Stimulated activated CD8-positive, alpha-beta memory T cell treated with anti-CD3 and anti-CD28 coated beads, Interleukin-15, amount 100 ng/mL, for 4 hours (primary cell): Measurements from ENCODE around the gene SAMM50.

Source experiments
- DNase-seq, 2 donors: peaks; one replicate each; pipeline ENCODE4 v3.0.0-alpha.2; 2020; ENCODE audit warnings: low read depth in 2 of 2

The SAMM50 gene

DNA sequence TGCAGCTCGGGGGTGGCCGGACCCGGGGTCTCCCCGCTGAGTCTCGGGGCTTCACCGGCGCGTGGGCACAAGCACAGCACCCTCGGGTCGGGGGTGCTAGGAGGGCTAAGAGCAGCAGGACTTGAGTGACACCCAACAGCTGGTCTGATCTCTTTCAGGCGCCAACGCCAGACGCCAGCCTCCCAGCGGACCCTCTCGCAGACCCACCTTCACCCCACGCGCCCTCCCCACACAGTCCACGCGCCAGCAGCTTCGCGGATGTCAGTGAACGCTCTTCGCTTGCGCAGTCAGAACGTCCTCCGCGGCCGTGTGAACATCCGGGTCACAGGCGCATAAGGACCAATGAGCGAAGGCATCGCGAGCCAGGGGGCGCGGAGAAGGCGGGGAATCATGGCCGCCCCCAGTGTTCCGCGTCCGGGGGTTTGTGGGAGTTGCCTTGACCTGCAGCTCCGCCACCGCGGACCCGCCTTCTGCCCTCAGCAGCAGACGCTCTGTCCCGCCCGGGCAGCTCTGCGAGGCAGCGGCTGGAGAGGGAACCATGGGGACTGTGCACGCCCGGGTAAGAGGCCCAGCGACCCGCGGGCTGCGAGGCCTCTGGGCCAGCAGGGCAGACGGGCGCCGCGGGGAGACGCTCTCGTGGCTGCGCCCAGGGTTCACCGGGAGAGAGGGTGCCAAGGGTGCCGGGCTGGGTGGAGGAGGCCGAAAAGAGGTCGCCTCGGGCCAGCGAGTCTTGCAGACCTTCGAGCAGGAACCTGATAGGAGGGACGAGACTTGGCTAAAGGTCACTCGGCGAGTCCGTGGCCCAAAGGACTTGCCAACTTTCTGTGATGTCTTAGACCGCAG, at the start of gene SAMM50:
SAMM50 (plus strand) TSS at position 403 of the 843 bp plus-strand sequence; CDS start at position 539, 136 bp downstream.
- peak; percentile 84 to 85 for DNase-seq

DNA sequence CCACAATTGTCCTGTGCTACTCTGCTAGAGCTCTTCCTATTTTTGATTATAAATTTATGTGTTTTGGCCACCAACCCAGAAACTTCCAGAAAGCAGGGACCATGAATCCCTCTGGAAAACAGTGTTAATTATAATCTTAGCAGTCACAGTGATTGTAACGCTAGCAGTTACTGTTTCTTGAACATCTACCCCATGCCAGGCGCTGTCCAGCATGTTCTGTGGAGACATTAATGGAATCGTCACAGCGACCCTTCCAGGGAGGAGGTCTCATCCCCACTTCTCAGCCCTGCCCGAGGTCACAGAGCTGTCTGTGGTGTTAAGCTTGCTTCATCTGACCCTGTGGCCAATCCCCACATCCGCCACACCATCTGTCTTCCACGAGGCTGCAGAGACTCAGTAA, 49.6 kb upstream of the SAMM50 start:
- DNase-seq, result no peak

- DNase-seq, result no peak
Observed at GRCh38 chr22:43909708-43910107, 45.5 kb upstream of the SAMM50 start.

DNA sequence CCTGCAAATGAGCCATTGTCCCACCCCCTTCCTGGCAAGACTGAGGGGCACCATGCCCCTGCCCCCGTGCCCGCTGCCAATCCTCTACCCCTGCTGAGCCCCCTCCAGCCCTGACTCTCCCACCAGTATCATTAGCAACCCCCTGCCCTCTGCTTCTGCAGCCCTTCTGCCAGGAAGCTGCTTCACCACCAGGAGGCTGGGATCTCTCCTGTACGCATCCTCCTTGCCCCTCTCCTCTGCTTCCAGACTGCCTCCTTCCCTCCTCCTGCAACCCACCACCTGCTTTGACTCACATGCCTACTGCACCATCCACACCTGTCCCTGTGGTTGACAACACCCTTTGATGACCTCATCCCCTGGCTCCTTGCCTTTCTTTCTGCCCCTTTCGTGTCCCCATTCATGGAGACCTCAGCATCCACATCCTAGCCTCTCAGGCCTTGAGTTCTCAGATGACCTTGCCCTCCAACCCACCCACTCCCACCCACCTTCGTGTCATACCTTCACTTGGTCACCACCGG, 45.0 kb upstream of the SAMM50 start:
- no peak for DNase-seq

DNA sequence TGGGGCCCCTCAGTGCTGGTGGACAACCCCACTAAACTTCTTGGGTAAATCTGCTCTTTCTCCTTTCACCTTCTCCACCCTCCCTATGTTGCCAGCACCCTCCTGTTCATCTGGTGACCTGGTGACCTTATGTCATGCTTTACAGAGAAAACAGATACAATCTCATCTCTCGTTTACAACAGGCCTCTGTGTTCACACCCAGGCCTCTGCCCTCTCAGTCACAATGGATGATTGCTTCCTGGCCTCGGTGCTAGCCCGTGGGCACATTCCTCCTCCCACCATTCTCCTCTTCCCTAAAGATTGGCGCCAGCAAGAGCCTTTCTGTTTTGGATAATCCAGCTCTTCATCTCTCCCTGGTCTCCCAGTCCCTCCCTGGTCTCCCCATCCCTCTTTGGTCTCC, 43.9 kb upstream of the SAMM50 start:
- no peak for DNase-seq

DNA sequence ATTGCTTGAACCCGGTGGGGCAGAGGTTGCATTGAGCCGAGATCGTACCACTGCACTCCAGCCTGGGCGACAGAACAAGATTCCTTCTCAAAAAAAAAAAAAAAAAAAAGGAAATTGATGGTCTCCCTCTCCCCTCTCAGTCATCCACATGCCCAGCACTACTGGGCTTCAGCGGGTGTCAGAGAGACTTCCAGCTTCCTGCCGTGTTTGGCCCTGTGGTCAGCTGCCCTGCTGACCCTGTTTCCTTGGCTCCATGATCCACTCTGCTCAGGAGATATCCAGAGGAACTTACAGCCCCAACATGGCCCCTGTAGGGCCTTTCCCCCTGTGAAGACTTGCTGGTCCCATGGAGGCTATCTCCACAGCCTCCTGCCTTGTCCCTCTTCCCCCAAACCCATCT, 37.7 kb upstream of the SAMM50 start:
- no peak for DNase-seq

- no peak for DNase-seq
Observed at GRCh38 chr22:43919106-43919973, 35.9 kb upstream of the SAMM50 start.

GRCh38 chr22:43921370-43921769, 33.9 kb upstream of the SAMM50 start:
- no peak for DNase-seq

- no peak for DNase-seq
Observed at GRCh38 chr22:43922123-43922522, 33.1 kb upstream of the SAMM50 start.

DNA sequence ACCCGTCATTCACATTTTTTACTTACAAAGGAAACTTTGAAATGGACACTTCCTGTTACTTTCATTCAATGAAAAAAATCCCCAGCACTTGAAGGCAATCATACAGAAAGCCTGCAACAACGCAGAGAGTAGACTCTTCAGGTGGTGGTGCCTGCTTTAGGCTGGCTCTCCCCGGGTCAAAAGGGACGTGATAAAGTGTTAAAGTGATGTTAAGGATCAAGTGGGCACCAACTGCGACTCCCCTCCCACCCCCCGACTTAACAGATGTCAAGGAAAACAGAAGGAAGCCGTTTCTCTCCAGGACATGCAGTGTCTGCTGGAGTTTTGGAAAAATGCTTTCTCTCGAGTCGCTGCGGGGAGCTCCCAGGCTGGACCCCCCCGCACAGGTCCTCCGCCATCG, 32.1 kb upstream of the SAMM50 start:
- DNase-seq, result no peak

DNA sequence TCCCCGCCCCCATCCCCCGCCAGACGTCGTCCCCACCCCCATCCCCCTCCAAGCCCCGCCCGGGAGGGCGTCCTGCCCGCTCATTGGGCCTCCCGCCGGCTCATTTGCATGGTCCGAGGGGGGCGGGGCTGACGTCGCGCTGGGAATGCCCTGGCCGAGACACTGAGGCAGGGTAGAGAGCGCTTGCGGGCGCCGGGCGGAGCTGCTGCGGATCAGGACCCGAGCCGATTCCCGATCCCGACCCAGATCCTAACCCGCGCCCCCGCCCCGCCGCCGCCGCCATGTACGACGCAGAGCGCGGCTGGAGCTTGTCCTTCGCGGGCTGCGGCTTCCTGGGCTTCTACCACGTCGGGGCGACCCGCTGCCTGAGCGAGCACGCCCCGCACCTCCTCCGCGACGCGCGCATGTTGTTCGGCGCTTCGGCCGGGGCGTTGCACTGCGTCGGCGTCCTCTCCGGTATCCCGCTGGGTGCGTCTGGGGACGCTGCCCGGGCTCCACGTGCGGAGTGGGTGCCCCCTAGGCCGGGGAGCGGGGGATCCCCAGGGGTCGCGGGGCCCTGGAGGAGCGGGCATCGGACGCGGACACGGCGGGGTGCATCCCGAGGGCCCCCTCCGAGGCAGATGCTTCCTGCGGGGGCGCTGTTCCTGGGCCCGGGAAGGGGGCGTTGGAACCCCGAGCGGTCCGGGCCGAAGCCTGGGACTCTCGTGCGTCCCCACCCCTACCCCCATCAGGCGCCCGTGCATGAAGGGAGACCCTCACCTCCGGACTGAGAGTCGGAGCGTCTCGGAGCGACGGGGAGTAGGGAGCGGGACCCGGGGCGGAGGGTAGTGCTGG, 31.4 kb upstream of the SAMM50 start, which contains the start of gene PNPLA3:
PNPLA3 (plus strand) TSS at position 175 of the 834 bp plus-strand sequence; CDS start at position 282, 107 bp downstream.
- peak; percentile 56 to 63 for DNase-seq

DNA sequence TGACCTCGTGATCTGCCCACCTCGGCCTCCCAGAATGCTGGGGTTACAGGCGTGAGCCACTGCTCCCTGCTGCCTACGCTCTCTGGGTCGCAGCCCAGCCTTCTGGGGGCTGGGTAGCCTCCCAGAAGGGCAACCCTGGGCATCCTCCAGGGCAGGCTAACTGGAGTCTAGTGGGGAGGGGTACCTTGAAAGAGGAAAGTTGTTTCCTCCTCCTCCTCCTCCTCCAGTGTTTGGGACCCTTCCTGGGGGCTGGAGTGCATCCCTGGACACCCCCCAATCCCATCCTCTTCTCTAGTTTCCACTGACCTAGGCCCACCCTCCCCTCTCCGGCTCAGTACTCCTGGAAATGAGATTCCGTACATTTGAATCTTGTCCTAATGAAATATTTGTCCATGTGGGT, 30.4 kb upstream of the SAMM50 start:
- DNase-seq, result no peak

- DNase-seq, result no peak
Observed at GRCh38 chr22:43925433-43926348, 29.6 kb upstream of the SAMM50 start.

- no peak for DNase-seq
Observed at GRCh38 chr22:43926349-43926710, 28.9 kb upstream of the SAMM50 start.

GRCh38 chr22:43928468-43928867, 26.8 kb upstream of the SAMM50 start:
- no peak for DNase-seq

- DNase-seq, result no peak
Observed at GRCh38 chr22:43928908-43929307, 26.3 kb upstream of the SAMM50 start.

- no peak for DNase-seq
Observed at GRCh38 chr22:43931771-43932170, 23.5 kb upstream of the SAMM50 start.

- no peak for DNase-seq
Observed at GRCh38 chr22:43941449-43941848, 13.8 kb upstream of the SAMM50 start.

GRCh38 chr22:43944670-43945430, 10.4 kb upstream of the SAMM50 start:
- no peak for DNase-seq
